Kidney (tissue), 14 donors: Measurements from ENCODE around the gene CORO2A. TPM values are rescaled to one million over a fixed set of nuclear protein-coding genes. Genes with fewer than 3 reads are reported as not detected.

Experiments
- DNase-seq, 5 donors: peaks; one replicate each; pipeline ENCODE4 v3.0.0-alpha.2; 2013 to 2020
- FAIRE-seq: peaks from 2 replicates; lab custom pipeline; 2012; peaks lifted over from hg19 to GRCh38; lab: Jason Lieb, UNC
- H3K27ac ChIP-seq, 2 donors: one replicate each; pipeline ENCODE4 v1.7.0; 2013; ENCODE audit warnings: low read depth in 2 of 2, low read length in 2 of 2, inconsistent platforms in 1 of 2
- H3K27me3 ChIP-seq: one replicate; pipeline ENCODE4 v1.7.1; 2013; ENCODE audit warnings: low read length, inconsistent platforms; ENCODE audit not compliant: control insufficient read depth, insufficient read depth
- H3K36me3 ChIP-seq, 3 donors: one replicate each; pipeline versions ENCODE4 v1.7.0 to v1.7.1; 2013; ENCODE audit warnings: low read length in 3 of 3, control low read depth in 1 of 3, inconsistent platforms in 1 of 3; ENCODE audit not compliant: insufficient read depth in 3 of 3, control insufficient read depth in 2 of 3
- H3K4me1 ChIP-seq, 3 donors: one replicate each; pipeline versions ENCODE4 v1.7.0 to v1.7.1; 2013; ENCODE audit warnings: low read length in 3 of 3, inconsistent platforms in 1 of 3, low read depth in 1 of 3; ENCODE audit not compliant: control insufficient read depth in 2 of 3, insufficient read depth in 2 of 3
- H3K4me3 ChIP-seq, 3 donors: one replicate each; pipeline versions ENCODE4 v1.7.0 to v1.8.1; 2013; ENCODE audit warnings: low read length in 3 of 3, control low read depth in 1 of 3, inconsistent platforms in 1 of 3
- H3K9ac ChIP-seq, 3 donors: one replicate each; pipeline versions ENCODE4 v1.7.0 to v1.7.1; 2013; ENCODE audit warnings: low read length in 3 of 3, control low read depth in 1 of 3, inconsistent platforms in 1 of 3
- H3K9me3 ChIP-seq, 3 donors: one replicate each; pipeline versions ENCODE4 v1.7.0 to v1.7.1; 2013; ENCODE audit warnings: low read length in 3 of 3, control low read depth in 1 of 3, inconsistent platforms in 1 of 3; ENCODE audit not compliant: control insufficient read depth in 2 of 3, insufficient read depth in 1 of 3
- intact Hi-C: fragments of 100-400 bp; cut with DNase I; formaldehyde crosslinking; loops from one replicate; pipeline ENCODE4 v1.11.1; 2022
- polyA plus RNA-seq: library from polyadenylated mRNA; stranded (reverse); fragments of 350-450 nt; fragmentation: Illumina TruSeq; extraction: RNeasy Lipid Tissue Mini Kit (QIAGEN cat#74804); gene quantifications from one replicate; pipeline ENCODE4 v1.2.3, GENCODE V29; 2014; ENCODE audit warnings: low read depth, low replicate concordance; ENCODE audit not compliant: insufficient read depth
- total RNA-seq: library from RNA; stranded (reverse); fragmentation: NEBNext Ultra II Directional; extraction: Animal tissue kit (Norgen Biotek cat#: 25700); gene quantifications from one replicate; pipeline ENCODE4 v1.2.1, GENCODE V29; 2021
- TF ChIP-seq, protein P1 (sequence below): IDR thresholded peaks from 3 replicates; pipeline ENCODE4 v1.5.1; 2012; ENCODE audit warnings: mild to moderate bottlenecking, moderate library complexity, borderline replicate concordance; ENCODE audit not compliant: insufficient read depth; ENCODE audit errors: extremely low read depth
- donor health status: control.
- donor health status: control.
- donor health status: control.
- donor health status: control.
- donor health status: control.
- donor health status: DM: yes; HTN: yes; CAD: no.
- donor health status: Normal renal cell carcinoma (clear cell type).

The CORO2A gene
- total and polyA plus RNA-seq, 2 donors from 2014 or later: 0.90 to 5.3 TPM

- TF ChIP-seq, protein P1, sequence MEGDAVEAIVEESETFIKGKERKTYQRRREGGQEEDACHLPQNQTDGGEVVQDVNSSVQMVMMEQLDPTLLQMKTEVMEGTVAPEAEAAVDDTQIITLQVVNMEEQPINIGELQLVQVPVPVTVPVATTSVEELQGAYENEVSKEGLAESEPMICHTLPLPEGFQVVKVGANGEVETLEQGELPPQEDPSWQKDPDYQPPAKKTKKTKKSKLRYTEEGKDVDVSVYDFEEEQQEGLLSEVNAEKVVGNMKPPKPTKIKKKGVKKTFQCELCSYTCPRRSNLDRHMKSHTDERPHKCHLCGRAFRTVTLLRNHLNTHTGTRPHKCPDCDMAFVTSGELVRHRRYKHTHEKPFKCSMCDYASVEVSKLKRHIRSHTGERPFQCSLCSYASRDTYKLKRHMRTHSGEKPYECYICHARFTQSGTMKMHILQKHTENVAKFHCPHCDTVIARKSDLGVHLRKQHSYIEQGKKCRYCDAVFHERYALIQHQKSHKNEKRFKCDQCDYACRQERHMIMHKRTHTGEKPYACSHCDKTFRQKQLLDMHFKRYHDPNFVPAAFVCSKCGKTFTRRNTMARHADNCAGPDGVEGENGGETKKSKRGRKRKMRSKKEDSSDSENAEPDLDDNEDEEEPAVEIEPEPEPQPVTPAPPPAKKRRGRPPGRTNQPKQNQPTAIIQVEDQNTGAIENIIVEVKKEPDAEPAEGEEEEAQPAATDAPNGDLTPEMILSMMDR: no peak
- FAIRE-seq (no peak), DNase-seq (peak in 1 of 5 donors; percentile 29)
- no peaks in the 10 kb centered on the region for H3K27me3 ChIP-seq
- H3K4me3 ChIP-seq: no peak overlapping the region
- H3K36me3 ChIP-seq: no peaks in the 10 kb centered on the region
- intact Hi-C loops: no loop called here
- H3K27ac ChIP-seq: no peak overlapping the region
- no peaks in the 10 kb centered on the region for H3K4me1 ChIP-seq
- no peaks in the 10 kb centered on the region for H3K9me3 ChIP-seq
- H3K9ac ChIP-seq: no peak overlapping the region
Observed at GRCh38 chr9:98182069-98182820, 10.2 kb downstream of the CORO2A start.

- Histone ChIP-seq H3K9ac (no peak overlapping the region), H3K4me3 (no peak overlapping the region), H3K36me3 (no peaks in the 10 kb centered on the region), H3K27ac (no peak overlapping the region), H3K9me3 (no peaks in the 10 kb centered on the region), H3K27me3 (no peaks in the 10 kb centered on the region), H3K4me1 (no peaks in the 10 kb centered on the region)
- DNase-seq (no peak), FAIRE-seq (no peak)
- intact Hi-C loops: no loop called here
- TF ChIP-seq, protein P1: no peak
Observed at GRCh38 chr9:98181746-98182068, 10.7 kb downstream of the CORO2A start.

DNA sequence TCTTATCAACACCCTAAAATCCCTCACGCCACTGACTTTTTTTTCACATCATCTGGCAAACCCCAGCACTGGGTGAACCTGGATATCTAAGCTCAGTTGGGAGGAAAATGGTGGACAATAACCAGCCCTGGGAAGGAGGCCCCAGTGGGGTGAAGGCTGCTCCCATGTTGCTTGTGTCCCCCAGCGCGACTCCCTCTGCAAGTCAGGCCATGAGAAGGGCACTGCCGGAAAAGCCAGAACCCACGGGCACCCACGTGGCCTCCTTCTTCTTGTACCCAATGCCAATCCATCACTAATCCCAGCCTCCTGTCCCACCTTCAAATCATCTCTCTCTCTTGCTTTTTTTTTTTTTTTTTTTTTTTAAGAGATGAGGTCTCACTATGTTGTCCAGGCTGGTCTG lies 11.4 kb downstream of the CORO2A start:
- TF ChIP-seq, protein P1: no peak
- Histone ChIP-seq H3K4me3 (no peak overlapping the region), H3K4me1 (no peaks in the 10 kb centered on the region), H3K36me3 (no peaks in the 10 kb centered on the region), H3K9ac (no peak overlapping the region), H3K27ac (no peak overlapping the region), H3K9me3 (no peaks in the 10 kb centered on the region), H3K27me3 (no peaks in the 10 kb centered on the region)
- FAIRE-seq (no peak), DNase-seq (no peak)
- intact Hi-C loops: no loop called here
